Small intestine (tissue), 7 donors: ENCODE results near the gene BCOR. TPM values are rescaled to one million over a fixed set of nuclear protein-coding genes. Genes with fewer than 3 reads are reported as not detected.

ENCODE experiments used
- DNase-seq, 2 donors: peaks; one replicate each; pipeline versions ENCODE4 v3.0.0 to v3.0.0-alpha.2; 2013
- FAIRE-seq: peaks from 2 replicates; lab custom pipeline; 2012; peaks lifted over from hg19 to GRCh38; lab: Jason Lieb, UNC
- H3K27ac ChIP-seq, 3 donors: one replicate each; pipeline ENCODE4 v1.5.1; 2013; ENCODE audit warnings: low read length in 2 of 3, mild to moderate bottlenecking in 2 of 3, control low read depth in 1 of 3, inconsistent platforms in 1 of 3, low read depth in 1 of 3, moderate library complexity in 1 of 3
- H3K27me3 ChIP-seq, 3 donors: one replicate each; pipeline ENCODE4 v1.6.1; 2013; ENCODE audit warnings: low read length in 3 of 3, inconsistent platforms in 1 of 3; ENCODE audit not compliant: control insufficient read depth in 3 of 3, insufficient read depth in 3 of 3
- H3K36me3 ChIP-seq, 3 donors: one replicate each; pipeline ENCODE4 v1.6.1; 2013; ENCODE audit warnings: low read length in 3 of 3, inconsistent platforms in 1 of 3, low read depth in 1 of 3, mild to moderate bottlenecking in 1 of 3, moderate library complexity in 1 of 3; ENCODE audit not compliant: control insufficient read depth in 3 of 3, insufficient read depth in 2 of 3
- H3K4me1 ChIP-seq, 3 donors: one replicate each; pipeline ENCODE4 v1.6.1; 2013; ENCODE audit warnings: low read length in 2 of 3, inconsistent platforms in 1 of 3, low read depth in 1 of 3, mild to moderate bottlenecking in 1 of 3, moderate library complexity in 1 of 3; ENCODE audit not compliant: control insufficient read depth in 3 of 3, insufficient read depth in 2 of 3
- H3K4me3 ChIP-seq, 3 donors: one replicate each; pipeline ENCODE4 v1.5.1; 2013; ENCODE audit warnings: low read length in 3 of 3, control low read depth in 1 of 3, inconsistent platforms in 1 of 3, low read depth in 1 of 3, mild to moderate bottlenecking in 1 of 3, moderate library complexity in 1 of 3
- H3K9me3 ChIP-seq, 2 donors: one replicate each; pipeline ENCODE4 v1.6.1; 2013; ENCODE audit warnings: low read depth in 1 of 2, low read length in 1 of 2; ENCODE audit not compliant: control insufficient read depth in 2 of 2, insufficient read depth in 1 of 2
- WGBS, 3 donors: extraction: QIAGEN DNeasy Blood & Tissue Kit; methylation state at CpG; one replicate each; pipeline ENCODE4 v1.1.7; 2013; 5-methylcytosine and 5-hydroxymethylcytosine counted together
- polyA plus RNA-seq, 4 donors: library from polyadenylated mRNA; stranded (reverse) in 3 of 4; unstranded in 1 of 4; fragments of 200-250 nt in 3 of 4; fragments of 120-200 nt in 1 of 4; gene quantifications; one replicate each; pipeline versions ENCODE4 v1.2.1 to v1.2.3, GENCODE V29; 2013
- donor health status: healthy with polysubstance abuse.
- donor health status: control.
- donor health status: control.
- donor health status: Bipolar disorder and iron deficiency.
- donor health status: healthy.

Gene BCOR
- polyA plus RNA-seq, 4 donors, result 5.1 to 38.1 (median 8.5) TPM

GRCh38 chrX:40062525-40063155 is 35.1 kb downstream of the BCOR start:
- no peak for FAIRE-seq
- no peak for DNase-seq
- Histone ChIP-seq H3K27ac (no peak overlapping the region), H3K4me3 (no peak overlapping the region), H3K4me1 (peaks cover 0 to 8% (median 0%) of the 10 kb centered on the region in 3 donors), H3K9me3 (no peaks in the 10 kb centered on the region), H3K27me3 (no peaks in the 10 kb centered on the region), H3K36me3 (peaks cover 4 to 83% (median 6%) of the 10 kb centered on the region in 3 donors)
- WGBS, 3 donors, result 79 to 92% (median 83%) methylated on average over 19 to 24 of the region's 24 CpGs

- no peaks in the 10 kb centered on the region for H3K27me3 ChIP-seq
- no peak overlapping the region for H3K27ac ChIP-seq
- H3K9me3 ChIP-seq, result no peaks in the 10 kb centered on the region
- peaks cover 4 to 82% (median 6%) of the 10 kb centered on the region in 3 donors for H3K36me3 ChIP-seq
- H3K4me1 ChIP-seq, result peaks cover 0 to 8% (median 0%) of the 10 kb centered on the region in 3 donors
- DNase-seq (no peak), FAIRE-seq (no peak)
- WGBS, 3 donors, result 71 to 84% (median 82%) methylated on average over 30 of the region's 30 CpGs
- H3K4me3 ChIP-seq, result no peak overlapping the region
Observed at GRCh38 chrX:40061871-40062524, 35.8 kb downstream of the BCOR start.

GRCh38 chrX:40061005-40061404 is 36.8 kb downstream of the BCOR start:
- peaks cover 4 to 82% (median 6%) of the 10 kb centered on the region in 3 donors for H3K36me3 ChIP-seq
- FAIRE-seq (no peak), DNase-seq (no peak)
- H3K9me3 ChIP-seq, result no peaks in the 10 kb centered on the region
- WGBS, 3 donors, result 85 to 89% (median 87%) methylated on average over 10 of the region's 10 CpGs
- no peaks in the 10 kb centered on the region for H3K27me3 ChIP-seq
- H3K4me1 ChIP-seq, result peaks cover 0 to 8% (median 0%) of the 10 kb centered on the region in 3 donors
- no peak overlapping the region for H3K4me3 ChIP-seq
- H3K27ac ChIP-seq, result no peak overlapping the region

GRCh38 chrX:40060356-40060845 is 37.4 kb downstream of the BCOR start:
- H3K27me3 ChIP-seq, result no peaks in the 10 kb centered on the region

DNA sequence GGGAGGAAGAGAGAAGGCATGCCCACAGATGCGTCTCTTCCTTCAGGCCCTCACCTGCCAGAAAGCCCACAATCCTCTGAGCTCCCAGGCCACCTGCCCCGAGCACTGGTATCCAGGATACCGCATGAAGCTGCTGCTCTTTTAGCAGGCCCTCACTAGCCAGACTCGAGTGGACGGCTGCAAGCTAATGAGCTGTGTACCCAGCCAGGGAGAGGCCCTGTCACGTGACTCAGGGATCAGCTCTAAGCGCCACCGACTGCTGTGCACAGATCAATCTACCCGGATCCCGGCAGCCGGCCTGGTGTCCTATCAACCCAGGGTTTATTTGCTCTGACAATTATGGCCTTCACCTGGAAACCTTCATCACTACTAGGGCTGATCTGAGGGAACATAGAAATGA is 39.0 kb downstream of the BCOR start:
- Histone ChIP-seq H3K4me1 (no peaks in the 10 kb centered on the region), H3K36me3 (peaks cover 6 to 80% (median 9%) of the 10 kb centered on the region in 3 donors), H3K4me3 (no peak overlapping the region), H3K27ac (no peak overlapping the region), H3K27me3 (no peaks in the 10 kb centered on the region), H3K9me3 (no peaks in the 10 kb centered on the region)
- 28 to 69% (median 59%) methylated on average over 10 to 11 of the region's 11 CpGs for WGBS, 3 donors
- FAIRE-seq (no peak), DNase-seq (peak; percentile 42 to 63)

More at GRCh38 chrX:40060356-40060845, 37.4 kb downstream of the BCOR start:
- H3K36me3 ChIP-seq, result peaks cover 4 to 82% (median 6%) of the 10 kb centered on the region in 3 donors
- peaks cover 0 to 8% (median 0%) of the 10 kb centered on the region in 3 donors for H3K4me1 ChIP-seq
- H3K27ac ChIP-seq, result no peak overlapping the region
- WGBS, 3 donors, result 86 to 98% (median 93%) methylated on average over 7 of the region's 7 CpGs
- FAIRE-seq, result no peak
- no peaks in the 10 kb centered on the region for H3K9me3 ChIP-seq
- H3K4me3 ChIP-seq, result no peak overlapping the region
- no peak for DNase-seq

DNA sequence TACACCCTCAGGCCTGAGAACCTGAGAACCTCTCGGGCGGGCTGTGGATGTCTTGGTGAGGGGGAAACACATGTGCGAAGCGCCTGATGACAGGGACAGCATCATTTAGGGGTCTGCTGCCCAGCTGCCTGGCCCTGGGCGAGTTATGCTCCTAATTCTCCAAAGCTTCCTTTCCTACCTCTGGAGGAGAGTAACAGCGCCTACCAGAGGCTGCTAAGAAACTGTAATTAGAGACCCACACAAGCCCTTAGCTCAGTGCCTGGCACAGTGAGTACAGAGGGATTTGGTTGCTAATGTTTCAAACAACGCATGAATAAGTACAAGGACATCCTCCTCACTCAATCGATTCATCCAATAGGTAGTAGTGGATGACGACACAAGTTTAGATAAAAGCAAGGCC is 40.4 kb downstream of the BCOR start:
- H3K27me3 ChIP-seq, result no peaks in the 10 kb centered on the region
- no peak overlapping the region for H3K4me3 ChIP-seq
- FAIRE-seq, result no peak
- H3K4me1 ChIP-seq, result no peaks in the 10 kb centered on the region
- H3K27ac ChIP-seq, result no peak overlapping the region
- DNase-seq, result no peak
- 81 to 97% (median 97%) methylated on average over 9 of the region's 9 CpGs for WGBS, 3 donors
- H3K9me3 ChIP-seq, result peaks cover 0 to 12% of the 10 kb centered on the region in 2 donors
- peaks cover 7 to 78% (median 8%) of the 10 kb centered on the region in 3 donors for H3K36me3 ChIP-seq

DNA sequence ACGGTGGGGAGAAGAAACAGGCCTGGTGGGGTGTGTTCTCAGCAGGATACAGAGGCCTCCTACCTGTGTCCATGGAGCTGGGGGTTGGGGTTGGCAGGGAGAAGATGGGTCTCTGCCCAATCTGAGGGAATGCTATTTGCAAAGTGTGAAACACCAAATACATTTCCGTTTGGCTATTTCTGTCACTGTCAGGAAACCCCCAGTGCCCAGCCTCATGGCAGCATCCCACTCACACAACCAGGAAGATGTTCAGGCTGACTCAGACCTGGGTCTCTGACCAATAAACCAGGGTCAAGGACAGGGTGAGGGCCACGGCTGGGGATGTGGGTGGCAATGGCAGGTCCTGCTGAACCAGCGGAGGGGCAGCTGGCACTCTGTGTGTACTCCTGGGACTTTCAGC is 41.3 kb downstream of the BCOR start:
- Histone ChIP-seq H3K27ac (no peak overlapping the region), H3K36me3 (peaks cover 6 to 75% (median 10%) of the 10 kb centered on the region in 3 donors), H3K27me3 (no peaks in the 10 kb centered on the region), H3K9me3 (peaks cover 0 to 16% of the 10 kb centered on the region in 2 donors), H3K4me1 (no peaks in the 10 kb centered on the region), H3K4me3 (no peak overlapping the region)
- WGBS, 3 donors, result 62 to 73% (median 71%) methylated on average over 4 of the region's 4 CpGs
- FAIRE-seq (no peak), DNase-seq (no peak)

DNA sequence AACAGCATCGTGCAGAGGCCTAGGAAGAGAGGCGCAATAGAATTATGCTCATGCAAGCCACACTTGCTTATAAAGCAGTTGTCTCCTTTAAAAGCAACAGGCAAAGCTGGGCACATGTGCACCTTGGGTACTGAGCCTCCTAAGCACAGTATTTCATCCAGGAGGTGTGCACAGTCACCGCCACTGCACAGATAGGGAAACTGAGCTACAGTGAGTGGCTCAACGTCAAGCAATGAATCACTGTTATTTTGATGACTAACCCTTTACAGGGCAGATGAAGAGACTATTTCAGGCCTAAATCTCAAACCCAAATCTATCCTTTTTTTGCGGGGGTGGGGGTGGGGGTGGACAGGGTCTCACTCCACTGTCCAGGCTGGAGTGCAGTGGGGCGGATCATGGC is 42.3 kb downstream of the BCOR start:
- no peak for DNase-seq
- H3K36me3 ChIP-seq, result peaks cover 6 to 70% (median 12%) of the 10 kb centered on the region in 3 donors

More for the DNA sequence above, 42.3 kb downstream of the BCOR start:
- no peak for FAIRE-seq
- H3K27ac ChIP-seq, result no peak overlapping the region
- H3K9me3 ChIP-seq, result peaks cover 3 to 20% of the 10 kb centered on the region in 2 donors
- no peak overlapping the region for H3K4me3 ChIP-seq
- H3K27me3 ChIP-seq, result no peaks in the 10 kb centered on the region
- no peaks in the 10 kb centered on the region for H3K4me1 ChIP-seq
- WGBS, 3 donors, result 84 to 89% (median 88%) methylated on average over 6 of the region's 6 CpGs
